ENCODE measurements around the gene SLC6A7. TPM values are rescaled to one million over a fixed set of nuclear protein-coding genes. Genes with fewer than 3 reads are reported as not detected.

The SLC6A7 gene
- total RNA-seq, 1 donor from 2014 or later: not detected

GRCh38 chr5:150188146-150188842 is 1.6 kb upstream of the SLC6A7 start:
- Mint-ChIP-seq H3K4me1 (ENCODE audit: unreplicated experiment) (peaks cover 6% of the 10 kb centered on the region), H3K9me3 (ENCODE audit: unreplicated experiment) (no peaks in the 10 kb centered on the region), H3K4me3 (ENCODE audit: unreplicated experiment) (no peak overlapping the region), H3K27me3 (ENCODE audit: unreplicated experiment) (peaks cover 17% of the 10 kb centered on the region), H3K36me3 (ENCODE audit: low read depth, unreplicated experiment) (peaks cover 3% of the 10 kb centered on the region), H3K27ac (ENCODE audit: unreplicated experiment) (no peak overlapping the region)
- DNase-seq (ENCODE audit: low spot score): no peak
- TF ChIP-seq CTCF (IDR thresholded peaks at IDR 0.05; ENCODE audit: unreplicated experiment): no peak

DNA sequence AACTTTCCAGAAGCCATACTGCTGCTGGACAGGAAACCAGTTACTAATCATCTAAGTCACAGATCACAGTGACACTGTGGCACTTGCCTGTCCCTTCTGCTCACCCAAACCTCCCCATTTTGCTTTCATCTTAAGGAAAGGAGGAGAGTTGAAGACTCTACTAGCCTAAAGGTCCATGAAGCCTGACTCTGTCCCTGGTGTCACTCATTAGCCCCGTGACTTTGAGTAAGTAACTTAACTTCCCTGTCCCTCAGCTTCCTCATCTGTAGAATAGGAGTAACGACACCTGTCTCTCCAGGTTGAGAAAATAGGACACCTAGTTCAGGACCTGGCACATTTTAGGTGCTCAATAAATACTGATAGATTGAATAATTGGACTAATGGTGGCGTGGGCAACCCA is 536 bp upstream of the SLC6A7 start:
- DNase-seq (ENCODE audit: low spot score): no peak
- no peak for TF ChIP-seq CTCF (IDR thresholded peaks at IDR 0.05; ENCODE audit: unreplicated experiment)
- Mint-ChIP-seq H3K27me3 (ENCODE audit: unreplicated experiment) (peaks cover 17% of the 10 kb centered on the region), H3K9me3 (ENCODE audit: unreplicated experiment) (no peaks in the 10 kb centered on the region), H3K36me3 (ENCODE audit: low read depth, unreplicated experiment) (peaks cover 3% of the 10 kb centered on the region), H3K4me3 (ENCODE audit: unreplicated experiment) (no peak overlapping the region), H3K27ac (ENCODE audit: unreplicated experiment) (no peak overlapping the region), H3K4me1 (ENCODE audit: unreplicated experiment) (peaks cover 6% of the 10 kb centered on the region)

DNA sequence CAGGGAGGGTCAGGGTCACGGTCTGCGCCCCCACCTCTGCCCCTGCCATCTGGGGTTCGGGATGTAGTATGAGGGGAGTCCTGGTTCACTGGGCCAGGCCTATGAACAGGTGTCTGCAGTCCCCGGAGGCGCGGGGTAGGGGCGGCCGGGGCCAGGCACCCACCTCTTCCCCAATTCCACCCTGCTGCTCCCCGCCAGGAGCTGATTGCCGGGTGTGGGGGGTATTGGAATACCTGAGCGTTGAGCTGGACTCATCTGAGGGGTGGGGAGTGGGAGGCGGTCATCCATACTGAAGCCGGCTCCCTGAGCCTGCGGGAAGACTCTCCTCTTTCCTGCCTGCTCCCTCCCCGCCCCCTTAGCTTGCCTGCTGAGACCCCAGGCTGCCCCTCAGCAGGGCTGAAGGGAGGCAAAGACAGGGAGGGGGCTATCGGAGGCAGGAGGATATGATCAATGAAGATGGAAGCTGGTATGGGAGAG is 679 bp downstream of the SLC6A7 start:
- no peak for TF ChIP-seq CTCF (IDR thresholded peaks at IDR 0.05; ENCODE audit: unreplicated experiment)
- peaks cover 17% of the 10 kb centered on the region for H3K27me3 Mint-ChIP-seq (ENCODE audit: unreplicated experiment)
- no peak for DNase-seq (ENCODE audit: low spot score)
- H3K27ac Mint-ChIP-seq (ENCODE audit: unreplicated experiment): no peak overlapping the region
- H3K4me1 Mint-ChIP-seq (ENCODE audit: unreplicated experiment): peaks cover 3% of the 10 kb centered on the region
- no peak overlapping the region for H3K4me3 Mint-ChIP-seq (ENCODE audit: unreplicated experiment)
- H3K9me3 Mint-ChIP-seq (ENCODE audit: unreplicated experiment): no peaks in the 10 kb centered on the region
- H3K36me3 Mint-ChIP-seq (ENCODE audit: low read depth, unreplicated experiment): peaks cover 3% of the 10 kb centered on the region

DNA sequence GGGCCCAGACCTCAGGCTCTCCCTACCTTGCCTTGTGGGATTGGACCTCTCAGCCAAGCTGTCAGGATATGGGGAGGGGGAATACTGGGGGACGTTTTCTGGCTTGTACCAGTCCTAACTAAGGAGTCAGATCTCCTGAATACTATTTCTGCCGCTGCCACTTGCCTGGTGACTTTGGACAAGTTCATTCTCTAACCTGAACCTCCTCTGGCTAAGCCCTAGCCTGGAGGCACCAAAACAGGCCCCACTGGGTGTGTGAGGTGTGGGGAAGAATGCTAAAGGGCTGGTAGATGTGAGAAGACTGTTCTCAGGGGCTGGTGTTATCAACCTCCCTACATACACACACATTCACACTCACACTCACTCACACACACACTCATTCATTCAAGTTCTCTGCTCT is 1.1 kb downstream of the SLC6A7 start:
- H3K4me1 Mint-ChIP-seq (ENCODE audit: unreplicated experiment): peaks cover 3% of the 10 kb centered on the region
- no peak for DNase-seq (ENCODE audit: low spot score)
- H3K4me3 Mint-ChIP-seq (ENCODE audit: unreplicated experiment): no peak overlapping the region
- H3K27me3 Mint-ChIP-seq (ENCODE audit: unreplicated experiment): peaks cover 17% of the 10 kb centered on the region
- no peak for TF ChIP-seq CTCF (IDR thresholded peaks at IDR 0.05; ENCODE audit: unreplicated experiment)
- H3K27ac Mint-ChIP-seq (ENCODE audit: unreplicated experiment): no peak overlapping the region
- peaks cover 3% of the 10 kb centered on the region for H3K36me3 Mint-ChIP-seq (ENCODE audit: low read depth, unreplicated experiment)
- no peaks in the 10 kb centered on the region for H3K9me3 Mint-ChIP-seq (ENCODE audit: unreplicated experiment)

DNA sequence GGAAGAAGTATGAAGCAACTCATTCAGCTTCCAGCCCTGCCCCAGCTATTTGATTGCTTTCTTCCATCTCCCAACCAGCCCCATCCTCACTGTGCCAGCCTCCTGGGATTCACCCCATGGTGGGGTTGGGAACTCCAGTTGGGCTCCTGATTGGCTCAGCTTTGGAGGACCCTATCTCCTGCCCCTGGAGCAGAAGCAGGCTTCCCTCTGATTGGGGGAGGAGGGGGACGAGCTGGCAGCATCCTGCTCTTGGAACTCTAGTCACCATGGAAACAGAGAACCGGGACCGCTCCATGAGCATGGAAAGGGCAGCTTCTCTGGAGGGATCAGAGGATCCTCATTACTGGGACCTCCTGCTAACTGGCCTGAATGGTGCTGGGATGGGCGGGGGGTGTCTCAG is 2.6 kb downstream of the SLC6A7 start:
- Mint-ChIP-seq H3K4me1 (ENCODE audit: unreplicated experiment) (peaks cover 3% of the 10 kb centered on the region), H3K27me3 (ENCODE audit: unreplicated experiment) (peaks cover 14% of the 10 kb centered on the region), H3K27ac (ENCODE audit: unreplicated experiment) (no peak overlapping the region), H3K36me3 (ENCODE audit: low read depth, unreplicated experiment) (peaks cover 3% of the 10 kb centered on the region), H3K4me3 (ENCODE audit: unreplicated experiment) (no peak overlapping the region), H3K9me3 (ENCODE audit: unreplicated experiment) (no peaks in the 10 kb centered on the region)
- TF ChIP-seq CTCF (IDR thresholded peaks at IDR 0.05; ENCODE audit: unreplicated experiment): no peak
- no peak for DNase-seq (ENCODE audit: low spot score)

Data from endothelial cell (in vitro differentiated cells).